IMR-90 (cell line): ENCODE measurements around the gene MSH5. TPM values are rescaled to one million over a fixed set of nuclear protein-coding genes. Genes with fewer than 3 reads are reported as not detected.

Experiments used
- ATAC-seq: fragments of 200-7000 bp; cut with Tn5 transposase; 2 replicates; pipeline ENCODE4 v1.9.1; 2020; ENCODE audit warnings: low read depth, mild to moderate bottlenecking, moderate library complexity
- BruUV-seq: library from RNA; stranded (reverse); fragments of 400-500 nt; replicated peaks from 2 replicates; lab custom pipeline; 2021; lab: Mats Ljungman, UMichigan
- CTCF ChIA-PET: fragments of 300-600 bp; formaldehyde crosslinking; extraction: SDS; loops from one replicate; lab custom pipeline; 2021; ENCODE audit warnings: antibody characterized with exemption; lab: Yijun Ruan, JAX
- POLR2A ChIA-PET: fragments of 300-600 bp; sonication (Branson Sonifier 250); formaldehyde crosslinking; loops from one replicate; lab custom pipeline; 2022; ENCODE audit warnings: antibody characterized with exemption; ENCODE audit not compliant: unreplicated experiment; lab: Charles Lee
- DNase-seq: peaks from one replicate; pipeline ENCODE4 v3.0.0; 2013
- H2AFZ ChIP-seq: replicated peaks from 2 replicates; pipeline ENCODE3; 2013; ENCODE audit warnings: low read length, mild to moderate bottlenecking; ENCODE audit not compliant: poor library complexity
- H2AK5ac ChIP-seq: 2 replicates; pipeline ENCODE4 v1.6.1; 2013; ENCODE audit warnings: low read depth, low read length, inconsistent platforms
- H2AK9ac ChIP-seq: replicated peaks from 2 replicates; pipeline ENCODE3; 2013; ENCODE audit warnings: mild to moderate bottlenecking, low read depth, low read length, moderate library complexity; ENCODE audit not compliant: poor library complexity
- H2BK120ac ChIP-seq: 2 replicates; pipeline ENCODE4 v1.6.1; 2013; ENCODE audit warnings: low read depth, low read length, inconsistent platforms
- H2BK15ac ChIP-seq: 3 replicates; pipeline ENCODE4 v1.6.1; 2013; ENCODE audit warnings: low read depth, low read length, inconsistent platforms
- H2BK20ac ChIP-seq: 2 replicates; pipeline ENCODE4 v1.6.1; 2013; ENCODE audit warnings: low read depth, mild to moderate bottlenecking, inconsistent platforms, low read length, moderate library complexity
- H2BK5ac ChIP-seq: 2 replicates; pipeline ENCODE4 v1.6.1; 2013; ENCODE audit warnings: mild to moderate bottlenecking, low read depth, low read length, inconsistent platforms; ENCODE audit not compliant: poor library complexity, severe bottlenecking
- H3K14ac ChIP-seq: replicated peaks from 2 replicates; pipeline ENCODE4 v1.6.1; 2013; ENCODE audit warnings: low read depth, low read length, inconsistent platforms
- H3K18ac ChIP-seq: 2 replicates; pipeline ENCODE4 v1.6.1; 2013; ENCODE audit warnings: low read depth, low read length, control low read depth
- H3K23ac ChIP-seq: 2 replicates; pipeline ENCODE4 v1.6.1; 2013; ENCODE audit warnings: low read depth, low read length, inconsistent platforms
- H3K27ac ChIP-seq: 2 replicates; pipeline ENCODE4 v1.5.1; 2013; ENCODE audit warnings: mild to moderate bottlenecking, control low read depth, low read length; ENCODE audit not compliant: insufficient read depth
- H3K27me3 ChIP-seq: 2 replicates; pipeline ENCODE4 v1.6.1; 2013; ENCODE audit warnings: low read length; ENCODE audit not compliant: control insufficient read depth, insufficient read depth
- H3K36me3 ChIP-seq: 2 replicates; pipeline ENCODE4 v1.6.1; 2013; ENCODE audit warnings: low read length, mixed read lengths; ENCODE audit not compliant: control insufficient read depth, insufficient read depth
- H3K4ac ChIP-seq: 2 replicates; pipeline ENCODE4 v1.6.1; 2013; ENCODE audit warnings: low read depth, low read length, inconsistent platforms
- H3K4me1 ChIP-seq: 2 replicates; pipeline ENCODE4 v1.6.1; 2013; ENCODE audit warnings: low read length, mixed read lengths; ENCODE audit not compliant: control insufficient read depth, insufficient read depth
- H3K4me2 ChIP-seq: 2 replicates; pipeline ENCODE4 v1.6.1; 2013; ENCODE audit warnings: low read depth, mild to moderate bottlenecking, control low read depth, low read length, moderate library complexity
- H3K4me3 ChIP-seq: 2 replicates; pipeline ENCODE4 v1.5.1; 2013; ENCODE audit warnings: low read depth, mild to moderate bottlenecking, control low read depth, low read length, moderate library complexity; ENCODE audit not compliant: insufficient read depth
- H3K56ac ChIP-seq: 2 replicates; pipeline ENCODE4 v1.6.1; 2013; ENCODE audit warnings: low read length, inconsistent platforms; ENCODE audit not compliant: insufficient read depth; ENCODE audit errors: extremely low read depth
- H3K79me1 ChIP-seq, 2 experiments: 2 replicates each; pipeline ENCODE4 v1.6.1; 2013; ENCODE audit warnings: low read length in 2 of 2, inconsistent platforms in 1 of 2, low read depth in 1 of 2
- H3K9ac ChIP-seq: 2 replicates; pipeline ENCODE4 v1.6.1; 2013; ENCODE audit warnings: low read depth, low read length, control low read depth
- H3K9me1 ChIP-seq: 2 replicates; pipeline ENCODE4 v1.6.1; 2013; ENCODE audit warnings: low read length, inconsistent platforms; ENCODE audit not compliant: insufficient read depth
- H3K9me3 ChIP-seq: 2 replicates; pipeline ENCODE4 v1.6.1; 2013; ENCODE audit warnings: low read length; ENCODE audit not compliant: control insufficient read depth, insufficient read depth
- H4K20me1 ChIP-seq: 2 replicates; pipeline ENCODE4 v1.6.1; 2013; ENCODE audit warnings: low read length, inconsistent platforms; ENCODE audit not compliant: insufficient read depth
- H4K5ac ChIP-seq: 2 replicates; pipeline ENCODE4 v1.6.1; 2013; ENCODE audit warnings: mild to moderate bottlenecking, low read depth, low read length, control low read depth
- H4K8ac ChIP-seq, 2 experiments: 2 replicates each; pipeline ENCODE4 v1.6.1; 2013; ENCODE audit warnings: low read depth in 2 of 2, low read length in 2 of 2, control low read depth in 1 of 2, inconsistent platforms in 1 of 2
- H4K91ac ChIP-seq: 2 replicates; pipeline ENCODE4 v1.6.1; 2013; ENCODE audit warnings: low read depth, low read length, inconsistent platforms; ENCODE audit not compliant: insufficient read depth
- BHLHE40 ChIP-seq: fragments of 150-350 bp; IDR thresholded peaks from 2 replicates; pipeline ENCODE4 v1.6.1; 2016; ENCODE audit warnings: mild to moderate bottlenecking, low read depth, low read length
- CEBPB ChIP-seq: IDR thresholded peaks from 2 replicates; pipeline ENCODE4 v1.6.1; 2012; ENCODE audit warnings: low read depth, low read length, improper control_type of control experiment
- CHD1 ChIP-seq: IDR thresholded peaks from 2 replicates; pipeline ENCODE4 v1.6.1; 2012; ENCODE audit warnings: low read depth, low read length, improper control_type of control experiment
- CTCF ChIP-seq: conservative IDR thresholded peaks from 2 replicates; pipeline ENCODE4 v1.5.1; 2012; ENCODE audit warnings: mild to moderate bottlenecking, low read depth, low read length, improper control_type of control experiment
- ELK1 ChIP-seq: fragments of 150-350 bp; IDR thresholded peaks from 2 replicates; pipeline ENCODE4 v1.6.1; 2016; ENCODE audit warnings: low read depth, mild to moderate bottlenecking, low read length, moderate library complexity, borderline replicate concordance
- FOS ChIP-seq: fragments of 150-350 bp; IDR thresholded peaks from 2 replicates; pipeline ENCODE4 v1.6.1; 2016; ENCODE audit warnings: low read depth, low read length
- MAFK ChIP-seq: IDR thresholded peaks from 2 replicates; pipeline ENCODE4 v1.6.1; 2012; ENCODE audit warnings: low read depth, low read length, improper control_type of control experiment
- MAZ ChIP-seq: IDR thresholded peaks from 2 replicates; pipeline ENCODE4 v1.6.1; 2012; ENCODE audit warnings: low read depth, mild to moderate bottlenecking, low read length, improper control_type of control experiment, moderate library complexity, borderline replicate concordance
- MXI1 ChIP-seq: IDR thresholded peaks from 2 replicates; pipeline ENCODE4 v1.6.1; 2012; ENCODE audit warnings: low read depth, mild to moderate bottlenecking, low read length, moderate library complexity, borderline replicate concordance
- NFE2L2 ChIP-seq: fragments of 150-350 bp; IDR thresholded peaks from 2 replicates; pipeline ENCODE4 v1.6.1; 2016; ENCODE audit warnings: low read depth, mild to moderate bottlenecking, low read length
- POLR2A ChIP-seq: IDR thresholded peaks from 2 replicates; pipeline ENCODE4 v1.6.1; 2012; ENCODE audit warnings: mild to moderate bottlenecking, low read depth, low read length
- RAD21 ChIP-seq: IDR thresholded peaks from 2 replicates; pipeline ENCODE4 v1.6.1; 2012; ENCODE audit warnings: low read length, improper control_type of control experiment
- RCOR1 ChIP-seq: IDR thresholded peaks from 2 replicates; pipeline ENCODE4 v1.6.1; 2012; ENCODE audit warnings: mild to moderate bottlenecking, low read length, improper control_type of control experiment; ENCODE audit not compliant: insufficient replicate concordance
- RFX5 ChIP-seq: IDR thresholded peaks from 2 replicates; pipeline ENCODE4 v1.8.0; 2012; ENCODE audit warnings: low read depth, mild to moderate bottlenecking, low read length, moderate library complexity
- SMC3 ChIP-seq: fragments of 150-350 bp; IDR thresholded peaks from 2 replicates; pipeline ENCODE4 v1.6.1; 2016; ENCODE audit warnings: low read depth, mild to moderate bottlenecking, antibody characterized with exemption, low read length, moderate library complexity
- USF2 ChIP-seq: fragments of 150-350 bp; IDR thresholded peaks from 2 replicates; pipeline ENCODE4 v1.6.1; 2017; ENCODE audit warnings: mild to moderate bottlenecking, antibody characterized with exemption, low read length, low read depth
- WGBS, 2 experiments: methylation state at CpG; one replicate each; pipeline versions ENCODE4 v1.1.5 to v1.1.7; 2013; ENCODE audit warnings: missing lambda C conversion rate in 2 of 2; ENCODE audit not compliant: insufficient read length in 1 of 2; ENCODE audit errors: extremely low coverage in 2 of 2; 5-methylcytosine and 5-hydroxymethylcytosine counted together
- dilution Hi-C: fragments of 300-500 bp; cut with HindIII; formaldehyde crosslinking; loops from one replicate; pipeline ENCODE4 v1.14.3; 2018; ENCODE audit warnings: low sequenced_read_pairs; ENCODE audit not compliant: unreplicated experiment
- in situ Hi-C: fragments of 300-500 bp; cut with MboI; formaldehyde crosslinking; loops from 3 replicates; pipeline ENCODE4 v1.14.3; 2019; ENCODE audit warnings: low sequenced_read_pairs, inconsistent platforms, mixed read lengths
- intact Hi-C: fragments of 100-400 bp; cut with micrococcal nuclease; formaldehyde crosslinking; loops from 2 replicates; pipeline ENCODE4 v1.10.0; 2022
- polyA plus RNA-seq, 3 experiments: library from polyadenylated mRNA; depleted of rRNA; stranded (reverse); fragments of >200 nt; gene quantifications; 2 replicates each; pipeline ENCODE4 v1.2.3, GENCODE V29; 2012; ENCODE audit warnings: low replicate concordance in 1 of 3
- total RNA-seq: library from RNA; depleted of rRNA; stranded (reverse); fragments of >200 nt; gene quantifications from 2 replicates; pipeline ENCODE4 v1.2.3, GENCODE V29; 2012

MSH5 gene
- total and polyA plus RNA-seq, 2 of the 4 experiments (the other 2 are of a cell fraction): 5.6 to 15.7 TPM

- Histone ChIP-seq H3K79me1 (peaks cover 0 to 13% of the 10 kb centered on the region in 2 experiments; a peak in 3 of 4 replicates), H3K27me3 (no peaks in the 10 kb centered on the region), H2BK120ac (no peak overlapping the region), H3K9me1 (no peaks in the 10 kb centered on the region), H2BK5ac (no peak overlapping the region), H3K4me3 (no peak overlapping the region), H2AK9ac (no peak overlapping the region), H4K8ac (no peak overlapping the region), H3K27ac (no peak overlapping the region), H4K5ac (no peak overlapping the region), H3K4me2 (no peak overlapping the region), H4K20me1 (no peaks in the 10 kb centered on the region), H4K91ac (no peak overlapping the region), H3K14ac (no peak overlapping the region), H2BK20ac (no peak overlapping the region), H3K9ac (no peak overlapping the region), H2AK5ac (no peak overlapping the region), H3K56ac (no peak overlapping the region), H3K9me3 (no peaks in the 10 kb centered on the region), H3K23ac (no peak overlapping the region), H2AFZ (no peak overlapping the region), H3K4me1 (no peaks in the 10 kb centered on the region), H3K4ac (no peak overlapping the region), H3K18ac (no peak overlapping the region), H2BK15ac (no peak overlapping the region), H3K36me3 (peaks cover 53% of the 10 kb centered on the region)
- in situ Hi-C loops (no loop called here), dilution Hi-C loops (no loop called here), intact Hi-C loops (no loop called here)
- no peak for DNase-seq
- no peak for ATAC-seq
- no TSS peak for BruUV-seq
- POLR2A ChIA-PET: no interaction called here
- WGBS, 2 experiments: 97% methylated on average over 5 of the region's 11 CpGs; no CpG with 5 or more reads in 1 of the 2 experiments
- TF ChIP-seq RFX5: no peak
- no peak for TF ChIP-seq FOS
- no peak for TF ChIP-seq MAZ
- TF ChIP-seq SMC3: no peak
- TF ChIP-seq USF2: no peak
- TF ChIP-seq POLR2A: no peak
- TF ChIP-seq CHD1: no peak
- no peak for TF ChIP-seq MXI1
- no peak for TF ChIP-seq CTCF
- no peak for TF ChIP-seq MAFK
- TF ChIP-seq RAD21: no peak
- no peak for TF ChIP-seq BHLHE40
- TF ChIP-seq NFE2L2: no peak
- no peak for TF ChIP-seq CEBPB
- no peak for TF ChIP-seq RCOR1
- no peak for TF ChIP-seq ELK1
- CTCF ChIA-PET: no interaction called here
Observed at GRCh38 chr6:31785475-31785874, 45.7 kb downstream of the MSH5 start.
